ENCODE data around the gene ZBTB32.

- TF ChIP-seq CTCF (IDR thresholded peaks at IDR 0.05 in 2 of 3, conservative IDR thresholded peaks at IDR 0.05 in 1 of 3; ENCODE audit: borderline replicate concordance in 1 of 3, insufficient read depth in 1 of 3, low read depth in 2 of 3, low read length in 2 of 3) (no peak), CBX3 (IDR thresholded peaks at IDR 0.05; ENCODE audit: low read depth) (no peak), ZBTB33 (IDR thresholded peaks at IDR 0.05; ENCODE audit: extremely low read depth, insufficient replicate concordance, low read length) (no peak), POLR2A (IDR thresholded peaks at IDR 0.05; ENCODE audit: borderline replicate concordance, extremely low read depth, insufficient read depth, insufficient read length) (no peak), ATF3 (IDR thresholded peaks at IDR 0.05) (no peak)
Observed at GRCh38 chr19:35725216-35725861, 21.0 kb downstream of the ZBTB32 start.

Measured in HCT116 (cell line).